Measurements from ENCODE around the gene ANKRD18A. TPM values are rescaled to one million over a fixed set of nuclear protein-coding genes. Genes with fewer than 3 reads are reported as not detected.
A peak's percentile ranks its signal among the peaks of the same experiment; 100 is the strongest.

The ANKRD18A gene
- total and polyA plus RNA-seq, 4 donors, result 0.05 to 0.25 (median 0.23) TPM; not detected in 1

DNA sequence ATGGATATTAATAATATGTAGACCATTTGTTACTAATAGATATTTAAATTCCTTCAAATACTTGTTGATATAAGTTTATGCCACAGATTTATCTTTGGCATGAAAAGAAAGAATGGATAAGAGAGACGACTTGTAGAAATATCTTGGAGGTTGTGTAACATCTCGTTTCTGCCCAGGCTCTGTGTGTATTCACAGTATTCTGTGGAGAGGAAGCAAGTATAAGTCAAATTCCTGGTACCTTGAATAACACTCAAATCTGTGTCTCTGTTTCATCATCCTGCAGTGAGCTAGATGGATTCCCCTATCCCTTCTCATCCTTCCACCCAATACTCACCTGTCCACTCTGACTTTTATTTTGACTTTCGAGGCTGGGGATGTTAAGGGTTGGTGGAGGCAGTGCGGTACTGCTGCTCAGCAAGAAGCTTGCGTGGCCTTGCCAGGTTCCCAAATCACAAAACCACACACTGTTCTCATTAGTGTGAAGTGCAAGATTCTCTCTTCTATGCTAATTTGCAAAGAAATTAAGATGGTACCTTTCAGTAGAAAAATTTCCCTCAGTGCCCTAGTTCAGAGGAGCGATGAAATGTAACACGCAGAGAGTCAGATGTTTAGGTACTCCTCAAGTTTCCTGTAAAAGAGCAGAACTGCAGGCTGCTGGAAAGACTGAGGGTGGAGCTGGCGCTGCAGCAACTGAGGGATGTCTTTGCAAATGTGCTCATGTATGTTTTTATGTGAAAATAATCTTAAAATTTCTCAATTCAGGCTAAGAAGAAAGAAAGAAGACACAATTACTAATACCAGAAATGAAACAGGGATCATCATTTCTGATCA lies 42.6 kb upstream of the ANKRD18A start:
- H3K9ac ChIP-seq (ENCODE audit: low read depth in 1 of 2, low read length in 2 of 2), result no peak overlapping the region
- 62% methylated on average over 8 of the region's 8 CpGs for WGBS
- TF ChIP-seq YY1 (IDR thresholded peaks at IDR 0.05), result no peak
- TF ChIP-seq, protein P1, sequence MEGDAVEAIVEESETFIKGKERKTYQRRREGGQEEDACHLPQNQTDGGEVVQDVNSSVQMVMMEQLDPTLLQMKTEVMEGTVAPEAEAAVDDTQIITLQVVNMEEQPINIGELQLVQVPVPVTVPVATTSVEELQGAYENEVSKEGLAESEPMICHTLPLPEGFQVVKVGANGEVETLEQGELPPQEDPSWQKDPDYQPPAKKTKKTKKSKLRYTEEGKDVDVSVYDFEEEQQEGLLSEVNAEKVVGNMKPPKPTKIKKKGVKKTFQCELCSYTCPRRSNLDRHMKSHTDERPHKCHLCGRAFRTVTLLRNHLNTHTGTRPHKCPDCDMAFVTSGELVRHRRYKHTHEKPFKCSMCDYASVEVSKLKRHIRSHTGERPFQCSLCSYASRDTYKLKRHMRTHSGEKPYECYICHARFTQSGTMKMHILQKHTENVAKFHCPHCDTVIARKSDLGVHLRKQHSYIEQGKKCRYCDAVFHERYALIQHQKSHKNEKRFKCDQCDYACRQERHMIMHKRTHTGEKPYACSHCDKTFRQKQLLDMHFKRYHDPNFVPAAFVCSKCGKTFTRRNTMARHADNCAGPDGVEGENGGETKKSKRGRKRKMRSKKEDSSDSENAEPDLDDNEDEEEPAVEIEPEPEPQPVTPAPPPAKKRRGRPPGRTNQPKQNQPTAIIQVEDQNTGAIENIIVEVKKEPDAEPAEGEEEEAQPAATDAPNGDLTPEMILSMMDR (IDR thresholded peaks at IDR 0.05; ENCODE audit: low read depth, low read length, missing input control), result peak; percentile 8
- TF ChIP-seq RAD21 (IDR thresholded peaks at IDR 0.05), result peak; percentile 34 to 57
- TF ChIP-seq ATF3 (IDR thresholded peaks at IDR 0.05), result no peak
- no peak overlapping the region for H3K27ac ChIP-seq (ENCODE audit: low read depth in 1 of 2, low read length in 2 of 2)
- no peaks in the 10 kb centered on the region for H3K4me1 ChIP-seq (ENCODE audit: control insufficient read depth in 4 of 4, insufficient read depth in 4 of 4, low read length in 3 of 4)
- no peaks in the 10 kb centered on the region for H3K27me3 ChIP-seq (ENCODE audit: control insufficient read depth in 4 of 4, insufficient read depth in 4 of 4, low read length in 3 of 4)
- no peaks in the 10 kb centered on the region for H3K9me3 ChIP-seq (ENCODE audit: control insufficient read depth in 4 of 4, low read length in 3 of 4)
- no peak for DNase-seq (ENCODE audit: low spot score)
- no peak overlapping the region for H3K4me3 ChIP-seq (ENCODE audit: low read depth in 1 of 3, low read length in 3 of 3)
- H3K36me3 ChIP-seq (ENCODE audit: control insufficient read depth in 4 of 4, insufficient read depth in 3 of 4, low read depth in 1 of 4, low read length in 3 of 4), result no peaks in the 10 kb centered on the region

- Histone ChIP-seq H3K36me3 (ENCODE audit: control insufficient read depth in 4 of 4, insufficient read depth in 3 of 4, low read depth in 1 of 4, low read length in 3 of 4) (no peaks in the 10 kb centered on the region), H3K9me3 (ENCODE audit: control insufficient read depth in 4 of 4, low read length in 3 of 4) (no peaks in the 10 kb centered on the region), H3K27me3 (ENCODE audit: control insufficient read depth in 4 of 4, insufficient read depth in 4 of 4, low read length in 3 of 4) (no peaks in the 10 kb centered on the region), H3K4me3 (ENCODE audit: low read depth in 1 of 3, low read length in 3 of 3) (no peak overlapping the region), H3K27ac (ENCODE audit: low read depth in 1 of 2, low read length in 2 of 2) (no peak overlapping the region), H3K9ac (ENCODE audit: low read depth in 1 of 2, low read length in 2 of 2) (no peak overlapping the region), H3K4me1 (ENCODE audit: control insufficient read depth in 4 of 4, insufficient read depth in 4 of 4, low read length in 3 of 4) (no peaks in the 10 kb centered on the region)
- no peak for DNase-seq (ENCODE audit: low spot score)
- TF ChIP-seq RXRA (IDR thresholded peaks at IDR 0.05), result no peak
- TF ChIP-seq NR2F2 (IDR thresholded peaks at IDR 0.05), result no peak
- TF ChIP-seq JUND (IDR thresholded peaks at IDR 0.05), result no peak
- no peak for TF ChIP-seq HNF4A (conservative IDR thresholded peaks at IDR 0.05)
- TF ChIP-seq TAF1 (conservative IDR thresholded peaks at IDR 0.05), result no peak
- TF ChIP-seq GABPA (IDR thresholded peaks at IDR 0.05 in 1 of 2, conservative IDR thresholded peaks at IDR 0.05 in 1 of 2), result no peak
- TF ChIP-seq FOXA2 (IDR thresholded peaks at IDR 0.05), result no peak
- no peak for TF ChIP-seq MAX (IDR thresholded peaks at IDR 0.05)
- TF ChIP-seq RAD21 (IDR thresholded peaks at IDR 0.05), result no peak
- TF ChIP-seq, protein P1 (IDR thresholded peaks at IDR 0.05; ENCODE audit: low read depth, low read length, missing input control), result no peak
- TF ChIP-seq HNF4G (IDR thresholded peaks at IDR 0.05), result no peak
- TF ChIP-seq FOXA1 (IDR thresholded peaks at IDR 0.05), result no peak
- no peak for TF ChIP-seq ATF3 (IDR thresholded peaks at IDR 0.05)
- WGBS, result 90% methylated on average over 7 of the region's 7 CpGs
These were observed 39.1 kb upstream of the ANKRD18A start for GRCh38 chr9:38659538-38659937.
